T-helper 17 cell (primary cell): ENCODE measurements around the gene PER2. TPM values are rescaled to one million over a fixed set of nuclear protein-coding genes. Genes with fewer than 3 reads are reported as not detected.

Experiments
- ATAC-seq: fragments of 150-1000 bp; cut with Tn5 transposase; 2 replicates; pipeline ENCODE4 v1.10.0; 2021; ENCODE audit warnings: mild to moderate bottlenecking, moderate library complexity
- DNase-seq, 3 donors: peaks; one replicate each; pipeline versions ENCODE4 v3.0.0 to v3.0.0-alpha.2; 2020 to 2021
- H3K9me3 ChIP-seq: one replicate; pipeline ENCODE4 v1.7.0; 2013; ENCODE audit warnings: low read length, mild to moderate bottlenecking; ENCODE audit not compliant: control insufficient read depth, poor library complexity, severe bottlenecking
- H3K27ac Mint-ChIP-seq: one replicate; pipeline ENCODE4 v1.8.0; 2022; ENCODE audit warnings: mild to moderate bottlenecking, moderate library complexity, mixed read lengths
- H3K27me3 Mint-ChIP-seq: one replicate; pipeline ENCODE4 v1.8.0; 2022; ENCODE audit warnings: mixed read lengths
- H3K36me3 Mint-ChIP-seq: one replicate; pipeline ENCODE4 v1.8.0; 2022; ENCODE audit warnings: low read depth, mixed read lengths
- H3K4me1 Mint-ChIP-seq: one replicate; pipeline ENCODE4 v1.8.0; 2022; ENCODE audit warnings: mild to moderate bottlenecking, mixed read lengths
- H3K4me3 Mint-ChIP-seq: one replicate; pipeline ENCODE4 v1.8.0; 2022; ENCODE audit warnings: mild to moderate bottlenecking, moderate library complexity, mixed read lengths
- total RNA-seq, 4 donors: library from RNA in 2 of 4; stranded (reverse) in 2 of 4; gene quantifications; one replicate each; pipeline ENCODE4 v1.2.3 and lab custom pipeline; 2022 to 2026

Gene PER2
- total RNA-seq, 2 donors from 2014 or later: 40.7 to 40.8 TPM

GRCh38 chr2:238239543-238239862, 48.9 kb downstream of the PER2 start:
- peak overlapping the region; percentile 93 for H3K4me3 Mint-ChIP-seq
- no peak overlapping the region for H3K27ac Mint-ChIP-seq
- H3K9me3 ChIP-seq: no peaks in the 10 kb centered on the region
- peak; percentile 39 for ATAC-seq
- peaks cover 6% of the 10 kb centered on the region for H3K36me3 Mint-ChIP-seq
- peak in 1 of 3 donors; percentile 43 for DNase-seq
- peaks cover 23% of the 10 kb centered on the region for H3K4me1 Mint-ChIP-seq
- peaks cover 17% of the 10 kb centered on the region for H3K27me3 Mint-ChIP-seq

- peak overlapping the region; percentile 66 for H3K4me3 Mint-ChIP-seq
- ATAC-seq (peak; percentile 43), DNase-seq (peak in 2 of 3 donors; percentile 24 to 34)
- H3K27me3 Mint-ChIP-seq: peaks cover 17% of the 10 kb centered on the region
- H3K36me3 Mint-ChIP-seq: peaks cover 6% of the 10 kb centered on the region
- no peak overlapping the region for H3K27ac Mint-ChIP-seq
- peaks cover 23% of the 10 kb centered on the region for H3K4me1 Mint-ChIP-seq
- H3K9me3 ChIP-seq: no peaks in the 10 kb centered on the region
Observed at GRCh38 chr2:238238766-238239542, 49.5 kb downstream of the PER2 start.

DNA sequence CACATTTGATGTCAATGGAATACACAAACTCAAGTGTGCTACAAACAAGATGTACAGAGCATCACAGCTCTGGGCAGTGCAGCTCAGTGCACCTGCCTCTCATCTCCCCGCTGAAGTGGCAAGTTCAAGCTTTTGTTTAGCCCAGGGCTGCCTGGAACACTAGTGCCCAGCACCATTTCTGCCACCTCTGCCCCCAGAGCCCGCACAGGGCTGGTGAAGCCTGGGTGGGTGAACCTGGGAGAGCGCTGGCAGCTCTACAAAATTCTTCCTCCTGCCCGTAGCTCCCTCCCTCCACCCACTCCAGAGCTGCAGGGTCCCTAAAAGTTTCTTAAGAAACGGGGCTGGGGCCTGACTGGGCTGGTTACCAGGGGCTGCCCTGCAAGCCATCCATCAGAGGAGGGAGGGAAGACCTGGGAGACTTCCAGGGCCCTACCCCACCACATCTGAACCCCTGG, 50.1 kb downstream of the PER2 start:
- DNase-seq: no peak
- no peaks in the 10 kb centered on the region for H3K9me3 ChIP-seq
- ATAC-seq: no peak
- Mint-ChIP-seq H3K4me1 (peaks cover 26% of the 10 kb centered on the region), H3K4me3 (peak overlapping the region; percentile 66), H3K27ac (no peak overlapping the region), H3K36me3 (peaks cover 6% of the 10 kb centered on the region), H3K27me3 (peaks cover 20% of the 10 kb centered on the region)

- no peak overlapping the region for H3K27ac Mint-ChIP-seq
- peaks cover 22% of the 10 kb centered on the region for H3K27me3 Mint-ChIP-seq
Observed at GRCh38 chr2:238237431-238238135, 50.8 kb downstream of the PER2 start.

GRCh38 chr2:238236571-238236970, 51.8 kb downstream of the PER2 start:
- Mint-ChIP-seq H3K4me1 (peaks cover 21% of the 10 kb centered on the region), H3K4me3 (no peak overlapping the region), H3K36me3 (peaks cover 6% of the 10 kb centered on the region), H3K27me3 (peaks cover 33% of the 10 kb centered on the region), H3K27ac (no peak overlapping the region)
- H3K9me3 ChIP-seq: no peaks in the 10 kb centered on the region
- ATAC-seq (no peak), DNase-seq (no peak)

More at GRCh38 chr2:238237431-238238135, 50.8 kb downstream of the PER2 start:
- DNase-seq (peak in 1 of 3 donors; percentile 6), ATAC-seq (no peak)
- H3K9me3 ChIP-seq: no peaks in the 10 kb centered on the region
- peaks cover 6% of the 10 kb centered on the region for H3K36me3 Mint-ChIP-seq
- H3K4me3 Mint-ChIP-seq: no peak overlapping the region
- H3K4me1 Mint-ChIP-seq: peaks cover 26% of the 10 kb centered on the region

GRCh38 chr2:238235856-238236255, 52.6 kb downstream of the PER2 start:
- DNase-seq (no peak), ATAC-seq (no peak)
- Mint-ChIP-seq H3K4me1 (peaks cover 21% of the 10 kb centered on the region), H3K4me3 (peak overlapping the region; percentile 39), H3K36me3 (peaks cover 6% of the 10 kb centered on the region), H3K27ac (no peak overlapping the region), H3K27me3 (peaks cover 34% of the 10 kb centered on the region)
- no peaks in the 10 kb centered on the region for H3K9me3 ChIP-seq

DNA sequence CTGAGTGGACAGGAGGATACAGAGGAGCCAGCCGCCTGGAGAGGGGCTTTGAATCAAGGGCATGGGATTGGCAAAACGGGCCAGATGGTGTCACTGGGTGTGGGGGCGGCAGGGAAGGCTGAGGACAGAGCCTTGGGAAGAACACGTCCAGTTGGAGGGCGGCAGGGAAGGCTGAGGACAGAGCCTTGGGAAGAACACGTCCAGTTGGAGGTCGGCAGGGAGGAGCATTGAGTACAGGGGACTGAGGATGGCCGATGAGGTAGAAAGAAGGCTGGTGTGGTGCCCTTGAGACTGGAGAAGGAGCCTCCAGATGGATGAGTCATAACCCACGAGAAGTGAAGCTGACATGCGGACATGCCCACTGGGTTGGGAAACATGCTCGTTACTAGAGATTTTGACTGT, 53.1 kb downstream of the PER2 start:
- ATAC-seq: no peak
- Mint-ChIP-seq H3K27ac (no peak overlapping the region), H3K27me3 (peaks cover 38% of the 10 kb centered on the region), H3K36me3 (peaks cover 10% of the 10 kb centered on the region), H3K4me3 (peak overlapping the region; percentile 39), H3K4me1 (peaks cover 26% of the 10 kb centered on the region)
- H3K9me3 ChIP-seq: no peaks in the 10 kb centered on the region
- DNase-seq: no peak

DNA sequence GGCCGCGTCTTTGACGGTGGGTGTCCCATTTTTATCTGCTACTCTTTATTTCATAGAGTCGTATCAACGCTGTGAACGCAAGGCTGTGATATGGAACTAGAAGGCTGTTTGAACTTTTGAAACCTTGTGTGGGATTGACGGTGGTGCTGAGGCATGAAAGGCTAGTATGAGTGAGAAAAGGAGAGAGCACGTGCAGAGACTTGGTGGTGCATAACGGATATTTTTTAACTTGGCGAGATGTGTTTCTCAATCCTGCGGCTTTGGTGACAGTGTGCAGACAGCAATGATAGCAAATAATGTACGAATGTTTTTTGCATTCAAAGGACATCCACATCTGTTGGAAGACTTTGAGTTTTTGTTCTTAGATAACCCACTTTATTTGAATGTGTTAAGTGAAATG, 54.8 kb downstream of the PER2 start:
- Mint-ChIP-seq H3K27ac (no peak overlapping the region), H3K36me3 (peaks cover 8% of the 10 kb centered on the region), H3K4me1 (peaks cover 27% of the 10 kb centered on the region), H3K27me3 (peaks cover 40% of the 10 kb centered on the region), H3K4me3 (peak overlapping the region; percentile 68)
- no peaks in the 10 kb centered on the region for H3K9me3 ChIP-seq
- DNase-seq (no peak), ATAC-seq (no peak)

GRCh38 chr2:238231809-238232208, 56.6 kb downstream of the PER2 start:
- no peak overlapping the region for H3K27ac Mint-ChIP-seq
- peaks cover 13% of the 10 kb centered on the region for H3K36me3 Mint-ChIP-seq
- H3K27me3 Mint-ChIP-seq: peaks cover 40% of the 10 kb centered on the region
- DNase-seq: no peak
- no peaks in the 10 kb centered on the region for H3K9me3 ChIP-seq
- no peak for ATAC-seq
- H3K4me3 Mint-ChIP-seq: peak overlapping the region; percentile 90
- peaks cover 33% of the 10 kb centered on the region for H3K4me1 Mint-ChIP-seq

- peaks cover 39% of the 10 kb centered on the region for H3K27me3 Mint-ChIP-seq
- H3K4me3 Mint-ChIP-seq: peak overlapping the region; percentile 90
- DNase-seq (peak; percentile 71 to 77 (median 72)), ATAC-seq (peak; percentile 94)
- H3K9me3 ChIP-seq: no peaks in the 10 kb centered on the region
- no peak overlapping the region for H3K27ac Mint-ChIP-seq
- peaks cover 33% of the 10 kb centered on the region for H3K4me1 Mint-ChIP-seq
- H3K36me3 Mint-ChIP-seq: peaks cover 13% of the 10 kb centered on the region
Observed at GRCh38 chr2:238231251-238231793, 57.1 kb downstream of the PER2 start.

DNA sequence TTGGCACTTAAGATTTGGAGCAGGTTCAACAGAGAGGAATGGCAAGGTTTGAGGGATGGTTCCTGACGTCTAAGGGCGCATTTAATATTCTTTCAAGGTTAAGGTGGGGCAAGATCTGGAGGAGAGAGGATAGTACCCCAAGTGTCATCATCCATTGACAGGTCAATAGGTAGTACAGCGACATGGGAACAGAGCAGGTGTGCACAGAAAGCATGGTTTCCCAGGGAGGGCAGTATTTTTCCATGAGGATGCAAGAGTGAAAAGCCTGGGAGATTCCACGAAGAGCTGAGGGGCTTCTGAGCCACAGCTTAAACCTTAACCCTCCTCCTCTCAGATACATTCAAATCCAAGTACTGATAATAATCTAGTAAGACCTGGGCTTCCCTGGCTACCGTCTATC, 57.7 kb downstream of the PER2 start:
- Mint-ChIP-seq H3K4me1 (peaks cover 33% of the 10 kb centered on the region), H3K27ac (no peak overlapping the region), H3K4me3 (peak overlapping the region; percentile 71), H3K27me3 (peaks cover 32% of the 10 kb centered on the region), H3K36me3 (peaks cover 12% of the 10 kb centered on the region)
- DNase-seq (no peak), ATAC-seq (no peak)
- no peaks in the 10 kb centered on the region for H3K9me3 ChIP-seq

- no peak overlapping the region for H3K27ac Mint-ChIP-seq
- ATAC-seq (no peak), DNase-seq (no peak)
- peaks cover 23% of the 10 kb centered on the region for H3K27me3 Mint-ChIP-seq
- H3K9me3 ChIP-seq: no peaks in the 10 kb centered on the region
- no peak overlapping the region for H3K4me3 Mint-ChIP-seq
- H3K4me1 Mint-ChIP-seq: peaks cover 25% of the 10 kb centered on the region
- H3K36me3 Mint-ChIP-seq: peaks cover 9% of the 10 kb centered on the region
Observed at GRCh38 chr2:238228700-238229099, 59.7 kb downstream of the PER2 start.

DNA sequence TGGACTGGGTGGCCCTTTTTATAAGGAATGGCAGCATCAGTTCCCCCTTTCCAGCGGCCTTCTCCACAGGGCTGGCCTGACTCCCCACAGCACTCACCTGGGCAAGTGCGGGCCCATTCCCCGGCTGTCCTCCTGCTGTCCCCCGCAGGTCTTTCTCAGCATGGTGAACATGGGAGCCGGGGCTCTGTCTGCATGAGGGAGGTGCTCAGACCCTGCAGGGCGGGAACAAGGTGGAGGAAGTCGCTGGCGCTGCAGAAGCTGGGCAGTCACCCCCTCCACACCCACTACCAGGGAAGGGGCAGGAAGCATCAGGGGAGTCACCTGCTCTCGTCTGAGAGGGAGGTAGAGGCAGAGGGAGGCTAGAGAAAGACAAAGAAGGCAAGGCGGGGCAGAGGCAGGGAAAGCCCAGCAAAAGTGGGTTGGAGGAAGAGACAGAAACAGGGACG, 60.8 kb downstream of the PER2 start:
- H3K4me1 Mint-ChIP-seq: peaks cover 22% of the 10 kb centered on the region
- peaks cover 18% of the 10 kb centered on the region for H3K27me3 Mint-ChIP-seq

More for the DNA sequence above, 60.8 kb downstream of the PER2 start:
- H3K9me3 ChIP-seq: no peaks in the 10 kb centered on the region
- no peak overlapping the region for H3K27ac Mint-ChIP-seq
- no peak for ATAC-seq
- no peak for DNase-seq
- H3K4me3 Mint-ChIP-seq: no peak overlapping the region
- peaks cover 9% of the 10 kb centered on the region for H3K36me3 Mint-ChIP-seq
